Stimulated activated CD8-positive, alpha-beta memory T cell treated with anti-CD3 and anti-CD28 coated beads, Interleukin-7, amount 100 ng/mL, for 1 hour (primary cell): ENCODE measurements around the gene MC3R.
"Not testable (repeated sequence)": the region's sequence is repeated elsewhere in the genome, so short reads cannot be mapped to it uniquely, and the experiment has no call there.

Source experiments
- DNase-seq, 2 donors: peaks; one replicate each; pipeline ENCODE4 v3.0.0-alpha.2; 2020; ENCODE audit warnings: low read depth in 2 of 2

MC3R gene

DNA sequence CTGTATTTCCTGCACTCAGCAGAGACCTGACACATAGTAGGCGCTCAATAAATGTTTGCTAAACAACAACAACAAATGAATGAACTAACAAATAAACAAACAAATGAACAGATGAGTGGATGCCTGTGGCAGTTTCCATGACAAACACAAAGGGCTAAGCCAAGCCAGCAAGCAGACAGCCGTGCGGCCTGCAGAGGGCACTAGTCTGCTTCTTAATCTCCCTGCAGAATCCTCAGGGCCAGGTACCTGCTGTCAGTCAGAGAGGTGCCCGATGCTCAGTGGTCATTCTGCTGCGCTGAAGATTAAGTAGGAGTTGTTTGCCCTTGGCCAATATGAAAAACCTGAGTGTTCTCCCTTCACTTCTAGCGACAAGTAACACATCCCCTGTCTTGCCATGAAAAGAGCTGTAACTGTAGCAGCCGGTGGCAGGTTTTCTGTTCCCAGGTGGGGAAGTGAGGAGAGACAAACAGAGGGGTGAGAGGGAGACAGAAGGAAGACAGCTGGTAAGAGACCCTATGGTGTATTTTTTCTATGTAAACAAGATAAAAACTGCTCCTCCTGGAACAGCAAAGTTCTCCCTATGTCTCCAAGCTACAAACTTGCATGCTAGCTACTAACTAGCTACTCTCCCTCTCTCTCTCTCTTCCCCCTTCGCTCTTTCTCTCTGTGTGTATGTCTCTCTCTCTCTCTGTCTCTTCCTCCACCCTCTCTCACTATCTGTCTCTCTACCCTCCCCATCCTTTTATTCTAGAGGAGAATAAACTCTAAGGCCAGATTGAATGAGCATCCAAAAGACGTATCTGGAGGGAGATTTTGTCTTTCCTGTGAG lies at the start of gene MC3R:
Gene MC3R, plus strand, starts transcription at position 779 of the 829 bp plus-strand sequence. CDS start 112 bp downstream, outside the sequence.
- DNase-seq: no peak

DNA sequence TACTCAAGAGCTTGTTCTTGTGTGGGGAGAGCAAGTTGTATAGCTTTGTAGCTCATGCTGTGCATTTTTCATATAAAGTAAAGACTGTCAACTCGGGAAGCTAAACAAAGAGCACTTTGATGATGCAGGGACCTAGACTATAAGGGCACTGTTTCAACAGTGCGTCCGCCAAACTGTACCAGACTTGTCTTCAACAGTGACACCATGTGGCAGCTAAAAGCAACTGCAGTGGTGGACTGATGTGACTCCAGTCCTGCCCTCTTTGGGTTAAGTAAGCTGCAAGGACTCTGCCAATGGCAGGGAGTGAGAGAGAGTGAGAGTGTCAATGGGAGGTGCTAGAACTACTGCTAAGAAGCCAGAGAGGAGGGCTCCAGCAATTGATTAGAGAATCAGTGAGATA lies 48.1 kb upstream of the MC3R start:
- DNase-seq: no peak

DNA sequence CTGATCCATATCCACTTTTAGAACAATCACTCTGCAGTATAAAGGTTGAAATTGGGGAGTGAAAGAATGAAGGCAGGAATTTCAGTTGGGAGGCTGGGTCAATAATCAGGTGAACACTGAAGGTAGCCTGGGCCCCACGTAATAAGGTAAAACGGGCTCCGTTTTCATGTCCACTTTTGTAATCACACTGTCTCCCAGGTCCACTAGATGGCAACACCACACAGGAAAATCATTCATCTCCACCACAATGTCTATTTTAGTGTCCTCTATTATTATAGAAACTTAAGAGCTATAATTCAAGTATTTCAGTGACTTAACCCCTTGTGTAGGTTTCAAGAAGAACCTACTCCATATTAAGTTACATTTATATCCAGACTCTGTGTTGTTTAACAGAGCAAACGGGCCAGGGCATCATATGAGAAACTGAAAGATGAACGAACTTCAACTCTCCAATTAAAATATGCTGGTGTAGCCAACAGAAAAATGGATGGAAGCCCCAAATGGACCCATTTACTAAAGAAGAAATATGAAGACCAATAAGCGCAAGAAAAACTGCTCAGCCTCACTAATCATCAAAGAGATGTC lies 45.9 kb upstream of the MC3R start:
- no peak for DNase-seq

DNA sequence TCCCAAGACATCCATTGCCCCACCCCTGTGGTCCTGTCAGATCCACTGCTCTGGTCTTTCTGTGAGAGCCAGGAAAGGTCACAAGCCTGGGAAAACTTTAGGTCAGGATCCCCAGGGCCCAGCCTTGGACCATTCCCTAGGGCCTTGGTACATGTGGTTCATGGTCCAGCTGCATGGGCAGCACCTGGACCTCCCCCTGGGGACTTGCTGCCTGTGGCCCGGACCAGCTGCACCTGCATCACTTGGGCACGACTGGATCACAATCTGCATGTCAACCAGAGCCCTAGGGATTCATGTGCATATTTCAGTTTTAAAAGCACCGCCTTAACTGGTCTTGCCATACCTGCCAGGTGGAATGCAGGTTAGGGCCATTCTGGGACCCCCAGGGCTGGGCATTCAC lies 44.3 kb upstream of the MC3R start:
- DNase-seq: no peak

DNA sequence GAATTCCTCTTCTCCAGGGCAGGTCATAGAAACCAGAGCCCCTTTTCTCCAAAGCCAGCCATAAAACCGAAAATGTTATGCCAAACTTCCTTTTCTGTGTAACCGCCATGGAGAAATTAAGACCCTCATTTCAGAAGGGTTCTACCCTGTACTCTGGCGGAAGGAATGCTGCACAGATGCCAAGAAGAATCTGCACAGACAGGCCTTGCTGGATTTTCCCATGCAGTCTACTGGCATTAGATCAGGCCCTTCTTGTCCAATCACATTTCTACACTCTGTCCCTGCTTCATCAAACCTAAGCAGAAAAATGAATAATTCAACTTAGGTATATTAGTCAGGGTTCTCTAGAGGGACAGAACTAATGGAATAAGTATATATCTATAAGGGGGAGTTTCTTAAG lies 43.2 kb upstream of the MC3R start:
- no peak for DNase-seq

DNA sequence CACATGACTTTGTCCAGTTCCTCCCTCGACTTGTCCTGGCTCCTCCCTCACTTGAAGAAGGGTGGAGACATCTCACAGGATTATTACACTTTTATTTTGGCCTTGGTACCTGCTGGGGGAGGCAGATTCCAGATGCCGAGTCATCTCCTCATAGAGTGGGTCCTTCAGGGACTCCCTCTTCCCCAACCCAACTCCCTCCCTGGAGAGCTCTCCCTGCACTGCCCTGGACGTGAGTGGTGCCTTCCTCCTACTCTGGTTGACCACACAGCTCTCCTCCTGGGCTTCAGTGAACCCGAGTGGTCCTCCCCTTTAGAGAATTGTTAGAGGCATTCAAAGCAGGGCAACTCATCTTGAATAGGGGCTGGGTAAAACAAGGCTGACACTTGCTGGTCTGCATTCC lies 40.9 kb upstream of the MC3R start:
- DNase-seq: no peak

DNA sequence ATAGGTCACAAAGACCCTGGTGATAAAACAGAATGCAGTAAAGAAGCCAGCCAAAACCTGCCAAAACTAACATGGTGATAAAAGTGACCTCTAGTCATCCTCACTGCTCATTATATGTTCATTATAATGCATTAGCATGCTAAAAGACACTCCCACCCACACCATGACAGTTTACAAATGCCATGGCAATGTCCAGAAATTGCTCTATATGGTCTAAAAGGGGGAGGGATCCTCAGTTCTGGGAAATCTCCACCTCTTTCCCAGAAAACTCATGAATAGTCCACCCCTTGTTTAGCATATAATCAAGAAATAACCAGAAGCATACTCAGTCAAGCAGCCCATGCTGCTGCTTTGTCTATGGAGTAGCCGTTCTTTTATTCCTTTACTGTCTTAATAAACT lies 40.4 kb upstream of the MC3R start:
- no peak for DNase-seq

DNA sequence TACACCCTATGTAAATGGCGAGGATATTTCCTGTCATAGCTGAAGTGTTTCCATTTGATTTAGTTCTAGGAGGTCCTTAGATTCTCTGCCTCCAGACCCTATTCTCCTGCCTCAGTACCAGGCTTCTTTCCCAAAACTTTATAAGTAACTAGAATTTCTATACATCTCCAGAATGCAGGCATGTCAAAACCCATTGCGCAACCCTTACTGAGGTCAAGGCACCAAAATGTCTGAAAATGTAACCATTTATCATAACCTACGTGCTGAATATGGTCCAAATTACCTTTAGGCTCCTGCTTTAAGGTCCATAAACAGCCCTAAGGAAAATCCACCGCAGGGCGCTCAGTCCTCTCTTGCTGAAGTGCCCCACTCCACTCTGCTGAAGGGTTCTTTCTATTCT lies 37.5 kb upstream of the MC3R start:
- DNase-seq: no peak

DNA sequence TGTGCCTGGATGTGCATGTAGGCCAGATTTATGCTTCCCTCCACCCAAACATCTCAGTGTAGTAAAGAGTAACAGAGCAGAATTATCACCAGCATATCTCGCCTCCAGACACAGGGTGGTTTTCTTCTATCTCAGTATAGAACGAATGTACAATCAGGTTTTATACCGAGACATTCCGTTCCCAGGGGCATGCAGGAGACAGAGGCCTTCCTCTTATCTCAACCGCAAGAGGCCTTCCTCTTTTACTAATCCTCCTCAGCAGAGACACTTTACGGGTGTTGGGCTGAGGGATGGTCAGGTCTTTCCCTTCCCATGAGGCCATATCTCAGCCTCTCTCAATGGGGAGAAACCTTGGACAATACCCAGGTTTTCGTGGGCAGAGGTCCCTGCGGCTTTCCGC lies 36.4 kb upstream of the MC3R start:
- no peak for DNase-seq

DNA sequence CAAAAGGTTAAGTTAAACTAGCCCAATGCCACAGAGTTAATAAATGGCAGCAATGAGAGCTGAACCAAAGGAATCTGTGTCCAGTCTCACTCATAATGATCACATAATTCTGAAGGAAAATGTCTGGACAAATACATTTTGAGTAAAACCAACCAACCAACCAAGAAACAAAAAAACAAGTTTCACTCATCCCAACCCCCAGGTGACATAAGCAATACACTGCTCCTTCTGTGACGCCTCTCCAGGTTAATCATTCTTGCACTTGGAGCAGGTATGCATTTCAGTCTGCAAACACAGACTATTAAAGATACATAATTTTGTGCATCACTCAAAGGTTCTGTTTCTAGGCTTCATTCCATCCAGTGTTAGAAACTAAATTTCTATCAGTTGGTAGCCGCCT lies 35.2 kb upstream of the MC3R start:
- DNase-seq: no peak

DNA sequence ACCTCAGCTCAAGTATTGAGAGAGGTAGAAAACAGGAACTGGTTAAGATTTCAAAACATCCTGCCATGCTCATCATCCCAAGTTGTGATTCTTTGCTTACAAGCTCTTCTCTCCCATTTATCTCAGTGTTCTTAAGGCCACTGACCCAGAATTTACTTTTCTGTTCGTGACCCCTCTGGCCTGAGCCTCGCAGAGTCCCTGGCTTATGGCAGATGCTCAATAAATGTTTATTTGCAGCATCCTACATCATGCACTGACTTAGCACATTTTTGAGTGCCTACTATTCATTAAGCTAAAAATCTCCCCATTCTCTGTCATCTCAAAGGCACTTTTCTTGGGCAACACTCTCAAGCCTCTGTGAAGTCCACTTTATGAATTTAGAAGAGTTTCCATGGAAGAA lies 33.4 kb upstream of the MC3R start:
- no peak for DNase-seq

DNA sequence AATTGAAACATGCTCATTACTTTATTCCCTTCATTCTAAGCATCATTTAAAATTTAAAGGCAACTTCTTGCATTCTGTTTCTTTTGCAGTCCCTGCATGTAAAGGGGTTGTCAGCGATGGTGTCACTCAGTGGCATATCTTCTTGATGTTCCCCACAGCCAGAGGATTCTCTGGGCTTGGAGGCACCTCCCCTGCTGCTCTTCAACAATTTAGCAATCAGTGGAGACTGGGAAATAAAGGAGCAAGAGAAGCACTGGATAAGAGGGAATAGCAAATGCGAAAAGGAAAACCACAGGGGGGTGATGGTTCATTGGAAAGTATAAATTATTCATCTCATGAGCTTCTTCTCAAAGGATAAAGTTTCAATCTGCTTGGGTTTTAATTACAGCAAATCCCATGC lies 30.7 kb upstream of the MC3R start:
- DNase-seq: no peak

DNA sequence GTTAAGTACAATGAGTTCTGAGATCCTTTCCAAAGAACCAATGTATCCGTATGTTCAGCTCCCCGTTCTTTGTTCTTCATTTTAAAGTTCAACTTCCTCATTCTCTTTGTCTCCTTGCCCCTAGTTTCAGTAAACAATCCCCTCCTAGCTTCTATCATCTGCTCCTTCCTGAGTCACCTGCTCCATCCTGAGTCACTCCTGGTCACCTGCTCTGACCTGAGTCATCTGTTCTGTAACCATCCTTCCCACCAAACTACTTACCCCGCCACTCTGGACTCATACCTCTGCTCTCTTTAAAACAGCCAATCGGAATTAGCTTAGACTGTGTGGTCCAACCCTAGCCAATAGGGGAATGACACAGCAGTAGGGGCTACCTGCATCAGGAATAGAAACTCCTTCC lies 27.3 kb upstream of the MC3R start:
- DNase-seq: not testable (repeated sequence)

DNA sequence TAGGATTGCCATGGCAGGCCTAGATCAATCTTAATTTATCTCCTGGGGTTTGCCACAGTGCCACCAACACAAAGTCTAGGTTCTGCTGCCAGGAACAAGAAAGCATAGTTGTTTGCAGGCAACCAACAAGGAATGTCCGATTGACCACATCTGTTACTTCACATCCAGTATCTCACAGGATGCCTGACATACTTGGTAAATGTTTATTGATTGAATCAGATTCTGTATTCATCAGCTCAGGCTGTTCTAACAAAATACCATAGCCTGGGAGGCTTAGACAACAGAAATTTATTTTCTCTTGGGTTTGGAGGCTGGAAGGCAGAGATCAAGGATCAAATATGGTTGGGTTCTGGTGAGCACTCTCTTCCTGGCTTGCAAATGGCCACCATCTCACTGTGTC lies 26.3 kb upstream of the MC3R start:
- no peak for DNase-seq

DNA sequence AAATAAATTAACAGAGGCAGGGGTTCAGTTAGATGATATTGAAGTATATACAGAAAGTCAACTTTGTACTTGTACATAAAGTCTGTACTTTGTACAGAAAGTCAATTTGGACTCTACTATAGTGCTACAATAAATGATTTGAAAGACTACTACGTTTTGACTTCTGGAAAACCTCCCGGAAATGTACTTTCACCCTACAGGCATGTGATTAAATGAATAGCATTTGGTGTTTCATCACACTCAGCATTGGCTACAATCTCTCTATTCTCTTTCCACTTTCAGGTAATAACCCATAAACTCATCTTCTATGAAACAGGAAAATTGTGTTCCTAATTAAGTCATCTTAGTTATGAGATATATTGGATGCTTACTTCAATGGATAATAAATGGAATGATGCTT lies 25.6 kb upstream of the MC3R start:
- DNase-seq: no peak

DNA sequence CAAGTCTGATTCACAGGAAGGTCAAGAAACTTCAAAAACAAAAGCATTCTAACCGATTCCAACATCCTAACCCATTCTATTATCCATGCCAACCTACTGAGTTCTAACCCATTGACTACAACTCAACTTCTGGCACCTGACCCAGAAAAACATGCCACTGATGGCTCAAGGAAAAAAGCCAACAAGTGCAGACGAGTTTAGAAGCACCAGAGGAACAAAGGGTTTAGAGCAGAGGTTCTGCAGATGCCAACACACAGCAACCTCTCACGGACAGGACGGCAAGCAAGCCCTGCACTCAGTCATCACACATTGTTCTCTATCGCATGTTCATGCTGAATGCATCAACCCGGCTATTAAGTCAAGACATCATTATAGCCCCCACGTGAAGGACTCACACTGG lies 25.2 kb upstream of the MC3R start:
- no peak for DNase-seq

DNA sequence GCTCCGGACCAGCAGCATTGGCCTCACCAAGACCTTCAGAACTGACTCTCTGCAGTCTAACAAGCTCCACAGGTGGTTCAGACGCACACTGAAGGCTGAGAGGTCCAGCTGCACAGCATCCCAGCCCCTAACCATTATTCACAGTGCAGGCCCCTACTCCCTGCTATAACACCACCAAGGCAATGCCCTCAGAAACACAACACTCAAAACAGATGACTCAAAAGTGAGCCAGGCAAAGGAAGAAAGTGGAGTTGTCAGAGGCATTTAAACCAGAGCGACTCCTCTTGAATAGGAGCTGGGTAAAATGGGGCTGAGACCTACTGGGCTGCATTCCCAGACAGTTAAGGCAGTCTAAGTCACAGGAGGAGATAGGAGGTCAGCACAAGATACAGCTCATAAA lies 20.5 kb upstream of the MC3R start:
- no peak for DNase-seq

DNA sequence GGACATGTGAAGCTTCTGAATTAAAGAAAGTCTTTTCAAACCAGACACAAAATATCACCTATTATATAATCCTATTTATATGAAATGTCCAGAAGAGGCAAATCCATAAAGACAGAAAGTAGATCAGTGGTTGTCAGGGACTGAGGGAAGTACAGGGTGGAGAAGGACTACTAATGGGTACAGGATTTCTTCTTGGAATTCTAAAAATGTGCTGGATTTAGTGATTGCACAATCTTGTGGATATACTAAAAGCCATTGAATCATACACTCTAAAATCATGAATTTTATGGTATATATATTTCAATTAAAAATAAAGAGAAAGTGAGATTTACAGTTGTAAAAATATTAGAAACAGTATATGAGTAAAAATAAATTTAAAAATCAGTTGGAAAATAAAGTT lies 18.7 kb upstream of the MC3R start:
- DNase-seq: no peak

DNA sequence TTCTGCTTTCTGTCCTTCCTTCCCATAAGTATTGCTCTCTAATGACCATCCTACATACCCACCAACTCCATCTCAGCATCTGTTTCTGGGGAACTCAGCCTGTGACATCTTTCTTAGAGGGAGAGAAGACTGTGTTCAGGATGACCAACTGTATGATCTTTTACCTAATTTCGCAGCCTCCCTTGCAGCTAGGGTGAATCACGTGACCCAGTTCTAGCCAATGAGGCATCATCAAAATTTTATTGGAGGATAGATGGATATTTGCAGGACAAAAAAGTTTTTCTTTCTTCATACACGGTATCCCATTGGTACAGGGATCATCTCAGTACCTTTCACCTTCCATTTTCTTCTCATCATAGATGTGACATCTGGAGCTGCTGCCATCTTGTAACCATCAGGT lies 14.4 kb upstream of the MC3R start:
- DNase-seq: no peak

DNA sequence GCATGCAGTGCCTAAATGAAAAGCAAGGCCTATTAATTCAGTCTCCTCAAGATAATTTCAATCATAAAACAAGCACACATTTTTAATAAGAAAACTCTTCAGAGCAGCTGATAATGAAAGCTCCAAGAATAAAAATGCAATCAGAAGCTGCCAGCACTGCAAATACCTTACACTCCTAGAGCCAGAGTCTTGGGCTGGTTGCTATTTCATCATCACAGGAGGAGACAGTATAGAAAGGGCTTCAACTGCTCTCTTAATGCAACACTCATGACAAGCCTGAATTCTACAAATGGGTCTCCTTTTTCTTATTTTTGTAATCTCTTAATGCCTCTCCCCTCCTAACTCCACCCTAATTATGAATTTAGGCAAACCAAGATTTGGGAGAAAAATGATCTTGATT lies 11.2 kb upstream of the MC3R start:
- DNase-seq: no peak

DNA sequence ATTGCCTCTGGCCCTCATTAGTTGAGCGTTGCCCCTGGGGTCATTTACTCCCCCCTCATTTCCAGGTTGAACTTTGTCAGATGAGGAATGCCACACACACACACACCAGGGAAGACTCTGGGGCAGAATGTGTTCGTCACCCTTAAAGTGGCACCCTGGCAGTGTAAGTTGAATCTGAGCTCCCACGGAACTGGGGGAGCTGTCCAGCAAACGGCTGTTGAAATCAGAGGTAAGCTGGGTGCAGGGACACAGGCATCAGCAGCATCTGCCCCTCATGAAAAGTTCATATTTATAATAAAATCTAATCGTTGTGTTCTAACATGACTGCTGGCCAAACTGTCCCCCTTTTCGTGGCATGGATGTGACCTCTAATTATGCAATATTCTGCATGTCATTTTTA lies 4.3 kb upstream of the MC3R start:
- DNase-seq: no peak

DNA sequence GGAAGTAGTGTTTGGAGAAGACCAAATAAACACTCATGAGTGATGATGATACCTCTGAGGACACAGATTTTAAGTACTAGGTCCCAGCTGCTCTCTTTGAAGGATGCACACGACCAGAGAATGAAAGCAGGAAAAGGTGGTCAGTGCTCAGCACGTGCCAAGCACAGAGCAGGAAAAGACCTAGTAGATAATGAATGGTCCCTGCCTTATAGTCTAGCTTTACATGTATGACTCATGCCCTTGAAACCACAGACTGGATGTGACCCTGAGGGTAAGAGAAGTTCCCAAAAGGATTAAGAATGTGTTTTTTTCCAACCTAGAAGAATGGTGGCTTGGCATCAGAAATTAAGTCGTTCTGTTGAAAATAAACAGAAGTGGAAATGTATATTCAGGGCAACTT lies 2.8 kb upstream of the MC3R start:
- no peak for DNase-seq

DNA sequence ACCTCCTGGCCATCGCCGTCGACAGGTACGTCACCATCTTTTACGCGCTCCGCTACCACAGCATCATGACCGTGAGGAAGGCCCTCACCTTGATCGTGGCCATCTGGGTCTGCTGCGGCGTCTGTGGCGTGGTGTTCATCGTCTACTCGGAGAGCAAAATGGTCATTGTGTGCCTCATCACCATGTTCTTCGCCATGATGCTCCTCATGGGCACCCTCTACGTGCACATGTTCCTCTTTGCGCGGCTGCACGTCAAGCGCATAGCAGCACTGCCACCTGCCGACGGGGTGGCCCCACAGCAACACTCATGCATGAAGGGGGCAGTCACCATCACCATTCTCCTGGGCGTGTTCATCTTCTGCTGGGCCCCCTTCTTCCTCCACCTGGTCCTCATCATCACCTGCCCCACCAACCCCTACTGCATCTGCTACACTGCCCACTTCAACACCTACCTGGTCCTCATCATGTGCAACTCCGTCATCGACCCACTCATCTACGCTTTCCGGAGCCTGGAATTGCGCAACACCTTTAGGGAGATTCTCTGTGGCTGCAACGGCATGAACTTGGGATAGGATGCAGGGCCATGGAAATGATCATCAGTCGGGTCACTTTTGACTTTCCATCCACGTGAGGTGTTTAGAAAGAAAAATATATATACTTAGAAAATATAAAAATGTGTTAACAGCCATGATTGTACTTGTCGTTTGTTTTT lies 868 bp downstream of the MC3R start:
- no peak for DNase-seq
